Measurements from ENCODE around the gene FARP2.
"Not testable (repeated sequence)": the region's sequence is repeated elsewhere in the genome, so short reads cannot be mapped to it uniquely, and the experiment has no call there.

FARP2 gene

DNA sequence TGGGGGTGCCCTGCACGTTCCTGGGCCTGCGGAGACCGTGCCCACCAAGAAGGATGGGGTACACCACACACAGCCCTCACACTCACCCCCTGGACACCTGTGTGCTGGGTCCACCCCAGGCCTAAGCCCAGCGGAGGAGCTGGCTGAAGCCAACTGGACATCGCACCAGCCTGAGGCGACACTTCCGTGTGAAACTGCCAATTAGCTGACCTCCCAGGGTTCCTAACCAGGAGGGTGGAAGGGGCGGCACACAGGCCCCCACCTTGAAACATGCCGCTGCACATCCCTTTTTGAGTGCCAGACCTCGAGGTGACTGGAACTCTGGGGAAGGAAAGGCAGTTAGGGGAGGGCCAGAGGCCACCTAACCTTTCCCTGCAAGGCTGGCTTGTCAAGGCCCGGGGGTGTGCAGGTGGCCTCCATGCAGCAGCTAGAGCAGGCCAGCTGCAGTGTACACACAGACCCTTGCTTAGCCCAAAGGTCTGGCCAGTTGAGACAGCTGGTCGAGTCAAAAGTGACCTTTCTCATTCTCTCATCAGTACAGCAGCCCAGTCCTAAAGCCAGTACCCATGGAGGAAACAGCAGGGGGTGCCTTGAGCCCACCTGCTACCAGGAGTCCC, 147.8 kb downstream of the FARP2 start:
- TF ChIP-seq, protein P1, sequence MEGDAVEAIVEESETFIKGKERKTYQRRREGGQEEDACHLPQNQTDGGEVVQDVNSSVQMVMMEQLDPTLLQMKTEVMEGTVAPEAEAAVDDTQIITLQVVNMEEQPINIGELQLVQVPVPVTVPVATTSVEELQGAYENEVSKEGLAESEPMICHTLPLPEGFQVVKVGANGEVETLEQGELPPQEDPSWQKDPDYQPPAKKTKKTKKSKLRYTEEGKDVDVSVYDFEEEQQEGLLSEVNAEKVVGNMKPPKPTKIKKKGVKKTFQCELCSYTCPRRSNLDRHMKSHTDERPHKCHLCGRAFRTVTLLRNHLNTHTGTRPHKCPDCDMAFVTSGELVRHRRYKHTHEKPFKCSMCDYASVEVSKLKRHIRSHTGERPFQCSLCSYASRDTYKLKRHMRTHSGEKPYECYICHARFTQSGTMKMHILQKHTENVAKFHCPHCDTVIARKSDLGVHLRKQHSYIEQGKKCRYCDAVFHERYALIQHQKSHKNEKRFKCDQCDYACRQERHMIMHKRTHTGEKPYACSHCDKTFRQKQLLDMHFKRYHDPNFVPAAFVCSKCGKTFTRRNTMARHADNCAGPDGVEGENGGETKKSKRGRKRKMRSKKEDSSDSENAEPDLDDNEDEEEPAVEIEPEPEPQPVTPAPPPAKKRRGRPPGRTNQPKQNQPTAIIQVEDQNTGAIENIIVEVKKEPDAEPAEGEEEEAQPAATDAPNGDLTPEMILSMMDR (IDR thresholded peaks at IDR 0.05; ENCODE audit: control insufficient read depth, extremely low read depth, insufficient read depth) = no peak
- no peak overlapping the region for H3K4me3 ChIP-seq (ENCODE audit: low read depth, low read length)
- no peak for DNase-seq (ENCODE audit: low read depth)

- TF ChIP-seq, protein P1 (IDR thresholded peaks at IDR 0.05; ENCODE audit: control insufficient read depth, extremely low read depth, insufficient read depth) = no peak
- no peak for DNase-seq (ENCODE audit: low read depth)
- H3K4me3 ChIP-seq (ENCODE audit: low read depth, low read length) = no peak overlapping the region
These were observed 149.1 kb downstream of the FARP2 start for GRCh38 chr2:241505086-241505780.

- H3K4me3 ChIP-seq (ENCODE audit: low read depth, low read length) = no peak overlapping the region
- no peak for DNase-seq (ENCODE audit: low read depth)
- TF ChIP-seq, protein P1 (IDR thresholded peaks at IDR 0.05; ENCODE audit: control insufficient read depth, extremely low read depth, insufficient read depth) = no peak
These were observed 149.7 kb downstream of the FARP2 start for GRCh38 chr2:241505781-241506201.

- DNase-seq (ENCODE audit: low read depth) = not testable (repeated sequence)
- H3K4me3 ChIP-seq (ENCODE audit: low read depth, low read length) = peak overlapping the region; percentile 62; the same call in 1 of the 2 replicates
These were observed 150.2 kb downstream of the FARP2 start for GRCh38 chr2:241506317-241506716.

- TF ChIP-seq, protein P1 (IDR thresholded peaks at IDR 0.05; ENCODE audit: control insufficient read depth, extremely low read depth, insufficient read depth) = no peak
- no peak for DNase-seq (ENCODE audit: low read depth)
- H3K4me3 ChIP-seq (ENCODE audit: low read depth, low read length) = peak overlapping the region; percentile 62
These were observed 150.8 kb downstream of the FARP2 start for GRCh38 chr2:241506793-241507429.

- TF ChIP-seq, protein P1 (IDR thresholded peaks at IDR 0.05; ENCODE audit: control insufficient read depth, extremely low read depth, insufficient read depth) = peak; percentile 20; the same call in 1 of the 2 replicates
- no peak for DNase-seq (ENCODE audit: low read depth)
- H3K4me3 ChIP-seq (ENCODE audit: low read depth, low read length) = peak overlapping the region; percentile 62
These were observed 151.6 kb downstream of the FARP2 start for GRCh38 chr2:241507430-241508239.

Measured in LNCaP clone FGC (cell line).